Peyer's patch (tissue), 4 donors: Measurements from ENCODE around the gene METTL21A.

ENCODE experiments used
- POLR2A ChIP-seq, 2 donors: fragments of 450-650 bp; IDR thresholded peaks; one replicate each; pipeline ENCODE4 v1.5.1; 2017; ENCODE audit warnings: antibody characterized with exemption in 2 of 2, mild to moderate bottlenecking in 2 of 2, moderate library complexity in 2 of 2
- TF ChIP-seq, protein P1 (sequence below), 6 experiments: fragments of 450-650 bp in 4 of 6; fragments of 200-600 bp in 2 of 6; sonication (generic) in 1 of 6; IDR thresholded peaks; one replicate each; pipeline ENCODE4 v1.5.1; 2017 to 2019; ENCODE audit warnings: antibody characterized with exemption in 6 of 6, mild to moderate bottlenecking in 3 of 6, moderate library complexity in 1 of 6

DNA sequence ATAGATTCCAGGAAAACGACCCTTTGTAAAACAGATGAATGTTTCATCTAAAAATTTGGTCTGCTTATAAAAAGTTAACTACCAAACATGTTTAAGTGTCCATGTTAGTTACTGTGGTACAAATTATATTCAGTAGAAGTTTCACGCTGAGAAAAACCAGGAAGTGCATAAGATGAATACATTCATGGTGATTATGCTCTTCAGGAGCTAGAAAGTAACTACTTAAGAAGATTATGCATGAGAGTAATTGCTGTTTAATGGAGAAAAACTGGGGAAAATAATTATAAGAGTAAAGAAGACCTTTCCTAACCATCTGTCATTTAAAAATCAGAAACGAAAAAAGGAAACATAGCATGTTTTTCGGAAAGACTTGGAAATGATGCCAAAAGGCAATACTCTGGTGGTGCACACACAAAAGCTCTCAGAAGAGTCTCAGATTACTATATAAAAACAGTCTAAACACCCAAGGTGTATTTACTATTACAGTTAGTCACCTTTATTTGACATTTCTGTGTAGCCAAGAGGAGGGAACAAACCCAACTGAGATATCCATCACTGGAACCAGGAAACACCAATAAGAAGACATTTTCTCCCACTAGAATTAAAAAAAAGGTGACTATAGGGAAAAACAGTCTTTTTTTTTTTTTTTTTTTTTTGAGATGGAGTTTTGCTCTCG is 38.8 kb upstream of the METTL21A start:
- TF ChIP-seq, protein P1, sequence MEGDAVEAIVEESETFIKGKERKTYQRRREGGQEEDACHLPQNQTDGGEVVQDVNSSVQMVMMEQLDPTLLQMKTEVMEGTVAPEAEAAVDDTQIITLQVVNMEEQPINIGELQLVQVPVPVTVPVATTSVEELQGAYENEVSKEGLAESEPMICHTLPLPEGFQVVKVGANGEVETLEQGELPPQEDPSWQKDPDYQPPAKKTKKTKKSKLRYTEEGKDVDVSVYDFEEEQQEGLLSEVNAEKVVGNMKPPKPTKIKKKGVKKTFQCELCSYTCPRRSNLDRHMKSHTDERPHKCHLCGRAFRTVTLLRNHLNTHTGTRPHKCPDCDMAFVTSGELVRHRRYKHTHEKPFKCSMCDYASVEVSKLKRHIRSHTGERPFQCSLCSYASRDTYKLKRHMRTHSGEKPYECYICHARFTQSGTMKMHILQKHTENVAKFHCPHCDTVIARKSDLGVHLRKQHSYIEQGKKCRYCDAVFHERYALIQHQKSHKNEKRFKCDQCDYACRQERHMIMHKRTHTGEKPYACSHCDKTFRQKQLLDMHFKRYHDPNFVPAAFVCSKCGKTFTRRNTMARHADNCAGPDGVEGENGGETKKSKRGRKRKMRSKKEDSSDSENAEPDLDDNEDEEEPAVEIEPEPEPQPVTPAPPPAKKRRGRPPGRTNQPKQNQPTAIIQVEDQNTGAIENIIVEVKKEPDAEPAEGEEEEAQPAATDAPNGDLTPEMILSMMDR (IDR thresholded peaks at IDR 0.05), result no peak
- no peak for TF ChIP-seq POLR2A (IDR thresholded peaks at IDR 0.05)
